ENCODE data around the gene NDUFA1. TPM values are rescaled to one million over a fixed set of nuclear protein-coding genes. Genes with fewer than 3 reads are reported as not detected.

The NDUFA1 gene
- total and polyA plus RNA-seq, 9 of the 15 experiments (the other 6 are each of a cell fraction or from before 2014, with no cell fraction given) = 162 to 1,285 (median 383) TPM

- TF ChIP-seq, protein P1, sequence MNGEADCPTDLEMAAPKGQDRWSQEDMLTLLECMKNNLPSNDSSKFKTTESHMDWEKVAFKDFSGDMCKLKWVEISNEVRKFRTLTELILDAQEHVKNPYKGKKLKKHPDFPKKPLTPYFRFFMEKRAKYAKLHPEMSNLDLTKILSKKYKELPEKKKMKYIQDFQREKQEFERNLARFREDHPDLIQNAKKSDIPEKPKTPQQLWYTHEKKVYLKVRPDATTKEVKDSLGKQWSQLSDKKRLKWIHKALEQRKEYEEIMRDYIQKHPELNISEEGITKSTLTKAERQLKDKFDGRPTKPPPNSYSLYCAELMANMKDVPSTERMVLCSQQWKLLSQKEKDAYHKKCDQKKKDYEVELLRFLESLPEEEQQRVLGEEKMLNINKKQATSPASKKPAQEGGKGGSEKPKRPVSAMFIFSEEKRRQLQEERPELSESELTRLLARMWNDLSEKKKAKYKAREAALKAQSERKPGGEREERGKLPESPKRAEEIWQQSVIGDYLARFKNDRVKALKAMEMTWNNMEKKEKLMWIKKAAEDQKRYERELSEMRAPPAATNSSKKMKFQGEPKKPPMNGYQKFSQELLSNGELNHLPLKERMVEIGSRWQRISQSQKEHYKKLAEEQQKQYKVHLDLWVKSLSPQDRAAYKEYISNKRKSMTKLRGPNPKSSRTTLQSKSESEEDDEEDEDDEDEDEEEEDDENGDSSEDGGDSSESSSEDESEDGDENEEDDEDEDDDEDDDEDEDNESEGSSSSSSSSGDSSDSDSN (IDR thresholded peaks at IDR 0.05; ENCODE audit: borderline replicate concordance in 1 of 2, low read depth in 2 of 2, low read length in 2 of 2) = 0 out of 4 replicates have a peak, but pooled peaks have one; percentile 17 to 56
- TF ChIP-seq HDAC2 (IDR thresholded peaks at IDR 0.05) (peak; percentile 39; the same call in 1 of the 2 replicates), TCF7 (IDR thresholded peaks at IDR 0.05; ENCODE audit: borderline replicate concordance) (no peak), RBM39 (optimal IDR thresholded peaks at IDR 0.05; ENCODE audit: low read depth, low read length) (no peak), EP400 (IDR thresholded peaks at IDR 0.05) (peak; percentile 78), CHD1 (IDR thresholded peaks at IDR 0.05; ENCODE audit: low read length) (no peak), NRF1 (conservative IDR thresholded peaks at IDR 0.05 in 1 of 2, IDR thresholded peaks at IDR 0.05 in 1 of 2) (peak; percentile 69 to 78), CXXC5 (CRISPR knock-in tag; IDR thresholded peaks at IDR 0.05) (peak; percentile 48), NR2F6 (CRISPR knock-in tag; IDR thresholded peaks at IDR 0.05) (no peak), BDP1 (IDR thresholded peaks at IDR 0.05; ENCODE audit: insufficient read depth, insufficient read length) (no peak), ZNF197 (CRISPR knock-in tag; IDR thresholded peaks at IDR 0.05; ENCODE audit: low read depth) (0 out of 2 replicates have a peak, but pooled peaks have one; percentile 35), ZMIZ1 (IDR thresholded peaks at IDR 0.05; ENCODE audit: low read depth in 2 of 2, low read length in 2 of 2) (no peak), RAD21 (CRISPR knock-in tag; conservative IDR thresholded peaks at IDR 0.05 in 1 of 2, IDR thresholded peaks at IDR 0.05 in 1 of 2) (no peak), ZNF589 (CRISPR knock-in tag; IDR thresholded peaks at IDR 0.05; ENCODE audit: low read depth) (no peak), L3MBTL2 (IDR thresholded peaks at IDR 0.05) (peak; percentile 87)
- TF ChIP-seq, protein P2, sequence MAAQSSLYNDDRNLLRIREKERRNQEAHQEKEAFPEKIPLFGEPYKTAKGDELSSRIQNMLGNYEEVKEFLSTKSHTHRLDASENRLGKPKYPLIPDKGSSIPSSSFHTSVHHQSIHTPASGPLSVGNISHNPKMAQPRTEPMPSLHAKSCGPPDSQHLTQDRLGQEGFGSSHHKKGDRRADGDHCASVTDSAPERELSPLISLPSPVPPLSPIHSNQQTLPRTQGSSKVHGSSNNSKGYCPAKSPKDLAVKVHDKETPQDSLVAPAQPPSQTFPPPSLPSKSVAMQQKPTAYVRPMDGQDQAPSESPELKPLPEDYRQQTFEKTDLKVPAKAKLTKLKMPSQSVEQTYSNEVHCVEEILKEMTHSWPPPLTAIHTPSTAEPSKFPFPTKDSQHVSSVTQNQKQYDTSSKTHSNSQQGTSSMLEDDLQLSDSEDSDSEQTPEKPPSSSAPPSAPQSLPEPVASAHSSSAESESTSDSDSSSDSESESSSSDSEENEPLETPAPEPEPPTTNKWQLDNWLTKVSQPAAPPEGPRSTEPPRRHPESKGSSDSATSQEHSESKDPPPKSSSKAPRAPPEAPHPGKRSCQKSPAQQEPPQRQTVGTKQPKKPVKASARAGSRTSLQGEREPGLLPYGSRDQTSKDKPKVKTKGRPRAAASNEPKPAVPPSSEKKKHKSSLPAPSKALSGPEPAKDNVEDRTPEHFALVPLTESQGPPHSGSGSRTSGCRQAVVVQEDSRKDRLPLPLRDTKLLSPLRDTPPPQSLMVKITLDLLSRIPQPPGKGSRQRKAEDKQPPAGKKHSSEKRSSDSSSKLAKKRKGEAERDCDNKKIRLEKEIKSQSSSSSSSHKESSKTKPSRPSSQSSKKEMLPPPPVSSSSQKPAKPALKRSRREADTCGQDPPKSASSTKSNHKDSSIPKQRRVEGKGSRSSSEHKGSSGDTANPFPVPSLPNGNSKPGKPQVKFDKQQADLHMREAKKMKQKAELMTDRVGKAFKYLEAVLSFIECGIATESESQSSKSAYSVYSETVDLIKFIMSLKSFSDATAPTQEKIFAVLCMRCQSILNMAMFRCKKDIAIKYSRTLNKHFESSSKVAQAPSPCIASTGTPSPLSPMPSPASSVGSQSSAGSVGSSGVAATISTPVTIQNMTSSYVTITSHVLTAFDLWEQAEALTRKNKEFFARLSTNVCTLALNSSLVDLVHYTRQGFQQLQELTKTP (IDR thresholded peaks at IDR 0.05; ENCODE audit: low read depth in 1 of 2, partially characterized antibody in 2 of 2) = peak in 1 of 2 experiments; percentile 69
These were observed 19.0 kb upstream of the NDUFA1 start, which contains the start of gene UPF3B (continued) for GRCh38 chrX:119852382-119853353.

Data from K562 (cell line).